ENCODE measurements around the gene CCR9.
A peak's percentile ranks its signal among the peaks of the same experiment; 100 is the strongest.

CCR9 gene

GRCh38 chr3:45908761-45909160 is 22.4 kb downstream of the CCR9 start:
- DNase-seq (ENCODE audit: low read depth) = no peak

- no peak for DNase-seq (ENCODE audit: low read depth)
Measured at GRCh38 chr3:45909542-45909941, 23.2 kb downstream of the CCR9 start.

- DNase-seq (ENCODE audit: low read depth) = no peak
Measured at GRCh38 chr3:45910892-45911291, 24.5 kb downstream of the CCR9 start.

GRCh38 chr3:45911511-45912226 is 25.3 kb downstream of the CCR9 start:
- DNase-seq (ENCODE audit: low read depth) = no peak

GRCh38 chr3:45912435-45912834 is 26.1 kb downstream of the CCR9 start:
- no peak for DNase-seq (ENCODE audit: low read depth)

- DNase-seq (ENCODE audit: low read depth) = no peak
Measured at GRCh38 chr3:45914362-45915058, 28.2 kb downstream of the CCR9 start.

GRCh38 chr3:45915059-45915439 is 28.7 kb downstream of the CCR9 start:
- no peak for DNase-seq (ENCODE audit: low read depth)

GRCh38 chr3:45915518-45916231 is 29.3 kb downstream of the CCR9 start:
- peak; percentile 92 for DNase-seq (ENCODE audit: low read depth)

- DNase-seq (ENCODE audit: low read depth) = no peak
Measured at GRCh38 chr3:45917146-45917898, 31.0 kb downstream of the CCR9 start.

- no peak for DNase-seq (ENCODE audit: low read depth)
Measured at GRCh38 chr3:45921158-45922038, 35.1 kb downstream of the CCR9 start.

- DNase-seq (ENCODE audit: low read depth) = no peak
Measured at GRCh38 chr3:45922039-45922326, 35.6 kb downstream of the CCR9 start.

GRCh38 chr3:45922950-45923590 is 36.7 kb downstream of the CCR9 start:
- DNase-seq (ENCODE audit: low read depth) = no peak

- DNase-seq (ENCODE audit: low read depth) = peak; percentile 73
Measured at GRCh38 chr3:45923755-45924154, 37.4 kb downstream of the CCR9 start.

- DNase-seq (ENCODE audit: low read depth) = peak; percentile 88
Measured at GRCh38 chr3:45927881-45928280, 41.5 kb downstream of the CCR9 start.

GRCh38 chr3:45929042-45929679 is 42.8 kb downstream of the CCR9 start:
- DNase-seq (ENCODE audit: low read depth) = peak; percentile 60

GRCh38 chr3:45931496-45931895 is 45.2 kb downstream of the CCR9 start:
- DNase-seq (ENCODE audit: low read depth) = no peak

GRCh38 chr3:45932112-45932511 is 45.8 kb downstream of the CCR9 start:
- no peak for DNase-seq (ENCODE audit: low read depth)

GRCh38 chr3:45933591-45933990 is 47.2 kb downstream of the CCR9 start:
- no peak for DNase-seq (ENCODE audit: low read depth)

GRCh38 chr3:45936261-45936660 is 49.9 kb downstream of the CCR9 start:
- DNase-seq (ENCODE audit: low read depth) = no peak

- DNase-seq (ENCODE audit: low read depth) = no peak
Measured at GRCh38 chr3:45937206-45938042, 51.1 kb downstream of the CCR9 start.

Measured in EH (cell line).